IPS-18a (cell line): ENCODE data around the gene GNPTAB.
"Not testable (repeated sequence)": the region's sequence is repeated elsewhere in the genome, so short reads cannot be mapped to it uniquely, and the experiment has no call there.

Experiments used
- H3K27ac ChIP-seq: one replicate; pipeline ENCODE4 v1.5.1; 2013; ENCODE audit warnings: low read length
- H3K27me3 ChIP-seq: one replicate; pipeline ENCODE4 v1.6.1; 2013; ENCODE audit warnings: mild to moderate bottlenecking, low read length; ENCODE audit not compliant: control insufficient read depth, insufficient read depth
- H3K36me3 ChIP-seq: one replicate; pipeline ENCODE4 v1.6.1; 2013; ENCODE audit warnings: low read depth, low read length; ENCODE audit not compliant: control insufficient read depth
- H3K4me1 ChIP-seq: one replicate; pipeline ENCODE4 v1.6.1; 2013; ENCODE audit warnings: low read depth, low read length; ENCODE audit not compliant: control insufficient read depth
- H3K4me3 ChIP-seq: one replicate; pipeline ENCODE4 v1.5.1; 2013; ENCODE audit warnings: low read length
- H3K9ac ChIP-seq: one replicate; pipeline ENCODE4 v1.6.1; 2013; ENCODE audit warnings: mild to moderate bottlenecking, low read length, moderate library complexity
- H3K9me3 ChIP-seq: one replicate; pipeline ENCODE4 v1.6.1; 2013; ENCODE audit warnings: low read depth, low read length; ENCODE audit not compliant: control insufficient read depth

The GNPTAB gene

DNA sequence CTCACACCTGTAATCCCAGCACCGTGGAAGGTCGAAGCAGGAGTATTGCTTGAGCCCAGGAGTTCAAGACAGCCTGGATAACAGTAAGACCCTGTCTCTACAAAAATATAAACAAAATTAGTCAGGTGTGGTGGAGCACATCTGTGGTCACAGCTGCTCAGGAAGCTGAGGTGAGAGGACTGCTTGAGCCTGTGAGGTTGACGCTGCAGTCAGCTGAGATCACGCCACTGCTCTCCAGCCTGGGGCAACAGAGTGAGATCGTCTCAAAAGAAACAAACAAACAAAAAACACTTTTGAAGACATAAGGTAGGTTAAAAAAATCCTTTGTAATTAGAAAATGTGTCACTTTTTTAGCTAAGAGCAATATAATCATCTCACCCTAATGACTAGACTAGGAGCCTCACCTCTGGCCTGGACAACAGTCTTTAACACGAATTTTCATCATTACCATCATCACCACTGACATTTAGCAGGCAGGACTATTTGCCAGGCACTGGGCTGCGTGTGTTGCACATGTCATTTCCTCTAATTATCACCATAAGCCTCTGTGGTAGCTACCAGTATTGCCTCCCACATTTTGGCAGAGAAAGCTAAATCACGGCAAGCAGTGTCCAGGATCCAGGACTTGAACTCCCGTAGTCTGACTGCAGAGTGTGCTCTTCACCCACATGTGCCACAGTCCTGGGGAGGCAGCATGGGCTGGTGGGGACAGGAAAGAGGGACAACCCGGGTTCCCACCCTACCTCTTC, 86.9 kb downstream of the GNPTAB start:
- H3K4me3 ChIP-seq: no peak overlapping the region
- H3K9ac ChIP-seq: no peak overlapping the region
- H3K9me3 ChIP-seq: no peaks in the 10 kb centered on the region
- no peaks in the 10 kb centered on the region for H3K27me3 ChIP-seq
- peaks cover 16% of the 10 kb centered on the region for H3K36me3 ChIP-seq
- no peak overlapping the region for H3K27ac ChIP-seq
- no peaks in the 10 kb centered on the region for H3K4me1 ChIP-seq

DNA sequence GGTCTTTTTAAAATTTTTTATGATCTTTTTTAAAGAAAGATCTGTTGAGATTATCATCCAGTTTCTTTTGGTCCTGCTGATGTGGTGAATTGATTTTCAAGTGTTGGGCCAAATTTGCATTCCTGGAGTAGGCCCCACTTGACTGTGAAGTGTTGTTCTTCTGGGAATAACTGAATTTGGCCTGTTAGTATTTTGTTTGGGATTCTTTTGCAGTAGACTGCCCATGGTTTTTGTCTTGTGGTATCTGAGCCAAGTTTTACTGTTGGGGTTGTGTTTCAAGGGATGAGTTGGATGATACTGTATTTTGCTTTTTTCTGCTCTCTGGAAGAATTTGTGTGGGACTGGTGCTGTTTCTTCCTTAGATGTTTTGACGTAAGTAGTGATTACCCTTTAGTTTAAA, 87.5 kb downstream of the GNPTAB start:
- H3K36me3 ChIP-seq: peaks cover 12% of the 10 kb centered on the region
- no peak overlapping the region for H3K9ac ChIP-seq
- no peak overlapping the region for H3K4me3 ChIP-seq
- H3K9me3 ChIP-seq: no peaks in the 10 kb centered on the region
- H3K27ac ChIP-seq: no peak overlapping the region
- no peaks in the 10 kb centered on the region for H3K4me1 ChIP-seq
- no peaks in the 10 kb centered on the region for H3K27me3 ChIP-seq

DNA sequence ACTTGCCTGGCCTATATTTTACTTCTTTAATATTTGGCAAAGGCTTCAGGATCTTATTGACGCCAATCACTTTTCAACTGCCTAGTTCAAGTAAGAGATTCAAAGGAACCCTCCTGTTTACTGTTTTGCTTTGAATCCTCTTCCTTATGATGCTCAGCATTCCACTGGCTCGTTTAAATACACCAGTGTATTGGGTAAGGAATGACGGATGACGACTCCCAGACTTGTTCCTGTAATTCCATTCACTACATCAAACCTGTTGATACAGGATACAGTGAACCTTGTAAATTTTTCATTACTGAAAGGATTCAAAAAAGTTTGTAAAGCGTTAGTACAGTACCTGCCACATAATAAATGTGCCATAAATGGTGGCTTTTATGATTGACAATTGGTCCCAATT, 89.8 kb downstream of the GNPTAB start:
- Histone ChIP-seq H3K9me3 (no peaks in the 10 kb centered on the region), H3K9ac (no peak overlapping the region), H3K4me3 (no peak overlapping the region), H3K27me3 (no peaks in the 10 kb centered on the region), H3K36me3 (peaks cover 9% of the 10 kb centered on the region), H3K27ac (no peak overlapping the region), H3K4me1 (no peaks in the 10 kb centered on the region)

DNA sequence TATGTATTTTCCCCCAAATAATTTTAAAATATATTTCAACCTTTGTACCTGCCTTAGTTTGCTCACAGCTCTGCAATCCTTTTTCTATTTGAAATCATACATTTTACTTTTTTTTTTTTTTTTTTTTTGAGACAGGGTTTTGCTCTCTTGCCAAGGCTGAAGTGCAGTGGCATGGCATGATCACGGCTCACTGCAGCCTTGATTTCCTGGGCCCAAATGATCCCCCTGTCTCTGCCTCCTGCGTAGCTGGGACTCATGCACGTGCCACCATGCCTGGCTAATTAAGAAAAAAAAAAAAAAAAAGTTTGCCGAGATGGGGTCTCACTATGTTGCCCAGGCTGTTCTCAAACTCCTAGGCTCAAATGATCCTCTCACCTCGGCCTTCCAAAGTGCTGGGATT, 90.2 kb downstream of the GNPTAB start:
- Histone ChIP-seq H3K9ac (no peak overlapping the region), H3K27me3 (no peaks in the 10 kb centered on the region), H3K4me3 (no peak overlapping the region), H3K9me3 (no peaks in the 10 kb centered on the region), H3K27ac (no peak overlapping the region), H3K4me1 (no peaks in the 10 kb centered on the region), H3K36me3 (peaks cover 9% of the 10 kb centered on the region)

DNA sequence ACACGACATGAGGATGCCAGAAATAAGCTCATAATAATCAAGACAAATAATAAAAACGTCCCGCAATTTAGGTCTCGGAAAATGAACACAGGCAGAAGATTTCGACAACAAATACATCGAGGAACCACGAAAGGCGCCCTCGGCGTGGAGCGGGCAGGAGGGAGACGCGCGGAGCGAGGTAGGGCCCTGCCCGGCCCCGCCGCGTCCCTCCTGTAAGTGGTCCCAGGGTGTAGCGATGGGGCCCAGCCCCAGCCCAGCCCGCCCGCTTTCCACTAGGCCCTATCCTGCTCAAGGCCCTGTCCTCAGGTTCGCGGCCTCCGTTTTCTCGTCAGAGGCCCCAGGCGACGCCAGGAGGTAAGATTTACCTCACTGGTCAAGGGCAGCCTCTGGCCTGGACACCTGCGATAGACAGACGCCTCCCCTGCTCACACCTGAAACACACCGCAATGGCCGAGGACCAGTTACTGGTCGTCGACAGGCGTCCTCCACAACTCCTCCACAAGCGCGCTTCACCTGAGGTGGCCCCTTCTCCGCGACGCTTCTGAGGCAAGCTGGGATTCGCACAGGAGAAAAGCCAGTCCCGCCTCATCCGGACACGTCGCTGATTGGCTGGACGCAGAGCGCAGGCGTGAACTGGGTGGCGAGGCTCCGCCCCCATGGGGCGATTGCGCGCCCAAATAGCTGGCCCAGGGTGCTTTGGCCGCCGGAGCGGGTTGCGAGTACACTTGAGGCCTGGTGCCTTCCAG, 91.7 kb downstream of the GNPTAB start, which contains the start of gene SYCP3:
Gene SYCP3 (minus strand): TSS at position 543 of the 746 bp plus-strand sequence. CDS start 1,527 bp downstream, outside the sequence.
- H3K27me3 ChIP-seq: no peaks in the 10 kb centered on the region
- no peak within 1 kb of the TSS for H3K27ac ChIP-seq
- no peaks in the 10 kb centered on the region for H3K9me3 ChIP-seq
- H3K36me3 ChIP-seq: peaks cover 6% of the 10 kb centered on the region
- H3K4me3 ChIP-seq: no peak within 1 kb of the TSS
- no peak within 1 kb of the TSS for H3K9ac ChIP-seq
- no peaks in the 10 kb centered on the region for H3K4me1 ChIP-seq

DNA sequence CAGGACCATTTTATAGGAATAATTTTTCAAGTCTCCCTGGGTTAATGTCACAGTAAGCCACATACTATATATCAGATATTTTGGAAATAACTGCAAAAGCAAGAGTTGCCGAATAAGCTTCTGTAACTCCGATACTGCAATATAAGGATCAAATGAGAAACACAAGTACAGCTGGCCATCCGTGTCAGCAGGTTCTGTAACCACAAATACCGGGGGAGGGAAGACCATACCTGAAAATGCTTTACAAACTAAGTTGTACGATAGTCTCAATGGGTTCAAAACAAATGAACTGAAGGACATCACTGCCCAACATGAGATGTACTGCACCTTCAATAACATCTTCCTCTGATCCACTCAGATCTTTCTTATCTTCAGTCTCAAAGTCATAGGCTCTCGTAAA, 93.3 kb downstream of the GNPTAB start:
- no peaks in the 10 kb centered on the region for H3K4me1 ChIP-seq
- H3K27me3 ChIP-seq: no peaks in the 10 kb centered on the region
- no peak overlapping the region for H3K27ac ChIP-seq
- no peak overlapping the region for H3K9ac ChIP-seq
- H3K9me3 ChIP-seq: no peaks in the 10 kb centered on the region
- H3K36me3 ChIP-seq: no peaks in the 10 kb centered on the region
- H3K4me3 ChIP-seq: no peak overlapping the region

DNA sequence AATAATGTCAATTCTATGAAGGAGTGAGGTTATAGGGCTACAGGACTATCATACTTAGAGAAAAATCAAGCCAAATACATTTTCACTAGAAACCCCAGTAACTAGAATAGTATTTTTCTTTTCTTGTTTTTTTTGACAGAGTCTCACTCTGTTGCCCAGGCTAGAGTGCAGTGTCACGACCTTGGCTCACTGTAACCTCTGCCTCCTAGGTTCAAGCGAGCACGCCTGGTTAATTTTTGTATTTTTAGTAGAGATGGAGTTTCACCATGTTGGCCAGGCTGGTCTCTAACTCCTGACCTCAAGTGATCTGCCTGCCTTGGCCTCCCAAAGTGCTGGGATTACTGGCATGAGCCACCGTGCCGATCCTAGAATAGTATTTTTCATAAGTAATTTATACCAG, 96.3 kb downstream of the GNPTAB start:
- not testable (repeated sequence) for H3K9ac ChIP-seq, H3K27me3 ChIP-seq, H3K27ac ChIP-seq, H3K36me3 ChIP-seq, H3K4me1 ChIP-seq, H3K9me3 ChIP-seq, H3K4me3 ChIP-seq

DNA sequence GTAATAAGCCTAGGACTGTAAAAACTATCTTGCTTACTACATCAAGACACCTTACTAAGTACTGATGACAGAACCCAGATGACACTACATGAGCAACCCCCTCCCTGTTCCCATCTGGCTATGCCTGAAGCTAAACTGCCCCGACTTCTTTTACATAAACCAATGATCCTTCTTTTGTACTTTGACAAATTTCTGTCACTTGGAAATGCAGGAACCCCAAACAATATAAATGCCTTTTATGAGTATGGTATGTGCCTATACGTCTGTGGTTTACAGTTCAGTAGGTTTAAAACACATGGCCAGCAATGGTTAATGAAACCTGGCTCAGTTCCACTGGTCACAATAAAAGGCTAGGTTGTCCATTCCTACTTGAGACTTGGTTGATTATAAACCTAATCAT, 97.6 kb downstream of the GNPTAB start:
- no peak overlapping the region for H3K27ac ChIP-seq
- H3K4me1 ChIP-seq: no peaks in the 10 kb centered on the region
- H3K36me3 ChIP-seq: no peaks in the 10 kb centered on the region
- no peaks in the 10 kb centered on the region for H3K9me3 ChIP-seq
- no peak overlapping the region for H3K9ac ChIP-seq
- H3K27me3 ChIP-seq: no peaks in the 10 kb centered on the region
- H3K4me3 ChIP-seq: no peak overlapping the region

DNA sequence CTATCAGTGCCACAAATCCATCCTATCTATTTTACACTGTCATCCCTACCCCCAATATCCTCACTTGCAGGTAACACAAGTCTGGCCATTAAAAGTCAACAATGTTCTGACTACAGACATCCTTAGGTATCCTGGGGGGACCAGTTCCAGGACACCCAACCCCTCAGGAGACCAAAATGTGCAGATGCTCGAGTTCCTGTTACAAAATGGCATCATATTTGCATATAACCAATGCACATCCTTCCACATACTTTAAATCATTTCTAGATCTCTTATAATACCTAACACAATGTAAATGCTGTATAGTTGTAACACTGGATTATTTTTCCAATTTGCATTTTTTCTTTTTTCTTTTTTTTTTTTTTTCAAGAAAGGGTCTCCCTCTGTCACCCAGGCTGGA, 98.4 kb downstream of the GNPTAB start:
- Histone ChIP-seq H3K4me1 (no peaks in the 10 kb centered on the region), H3K9me3 (no peaks in the 10 kb centered on the region), H3K27me3 (no peaks in the 10 kb centered on the region), H3K27ac (no peak overlapping the region), H3K36me3 (no peaks in the 10 kb centered on the region), H3K9ac (no peak overlapping the region), H3K4me3 (no peak overlapping the region)

DNA sequence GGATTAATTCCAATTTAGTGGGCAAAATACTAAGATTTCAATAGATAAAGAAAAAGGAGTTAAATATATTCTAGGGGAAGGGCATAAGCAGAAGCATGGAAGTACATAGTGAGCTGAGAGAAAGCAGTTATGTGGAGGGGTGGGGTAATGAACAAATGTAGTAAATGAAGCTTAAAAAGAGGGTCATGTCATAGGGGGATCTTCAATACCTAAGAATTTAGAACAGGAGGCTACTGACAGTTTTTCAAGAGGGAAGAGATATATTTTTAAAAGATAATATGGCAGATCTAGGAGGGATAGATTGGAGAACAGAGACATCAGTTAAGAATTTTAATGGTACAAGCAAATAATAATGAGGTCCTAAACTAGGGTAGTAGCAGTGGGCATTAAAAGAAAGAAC, 100.9 kb downstream of the GNPTAB start:
- no peak overlapping the region for H3K27ac ChIP-seq
- H3K4me1 ChIP-seq: no peaks in the 10 kb centered on the region
- H3K27me3 ChIP-seq: no peaks in the 10 kb centered on the region
- no peaks in the 10 kb centered on the region for H3K9me3 ChIP-seq
- no peak overlapping the region for H3K4me3 ChIP-seq
- peaks cover 6% of the 10 kb centered on the region for H3K36me3 ChIP-seq
- no peak overlapping the region for H3K9ac ChIP-seq

DNA sequence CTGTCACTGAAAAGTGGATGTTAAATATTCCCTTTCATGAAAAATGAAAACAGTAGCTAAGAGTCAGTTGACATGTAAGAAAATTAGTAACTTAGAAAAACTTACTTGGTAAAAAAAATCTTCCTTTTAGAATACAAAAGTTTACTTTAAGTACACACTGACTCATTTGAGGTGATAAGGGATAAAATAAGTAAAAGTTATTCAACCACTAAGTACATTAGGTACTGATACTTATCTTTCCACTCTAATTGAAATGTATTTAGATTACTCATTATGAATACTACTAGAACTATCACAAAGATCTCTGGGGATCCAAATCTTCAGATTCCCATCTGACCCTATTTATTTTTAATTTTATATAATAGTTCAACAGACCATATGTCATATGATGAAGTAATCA, 103.7 kb downstream of the GNPTAB start:
- no peak overlapping the region for H3K27ac ChIP-seq
- no peaks in the 10 kb centered on the region for H3K4me1 ChIP-seq
- peaks cover 8% of the 10 kb centered on the region for H3K36me3 ChIP-seq
- H3K4me3 ChIP-seq: no peak overlapping the region
- H3K27me3 ChIP-seq: no peaks in the 10 kb centered on the region
- no peak overlapping the region for H3K9ac ChIP-seq
- no peaks in the 10 kb centered on the region for H3K9me3 ChIP-seq

DNA sequence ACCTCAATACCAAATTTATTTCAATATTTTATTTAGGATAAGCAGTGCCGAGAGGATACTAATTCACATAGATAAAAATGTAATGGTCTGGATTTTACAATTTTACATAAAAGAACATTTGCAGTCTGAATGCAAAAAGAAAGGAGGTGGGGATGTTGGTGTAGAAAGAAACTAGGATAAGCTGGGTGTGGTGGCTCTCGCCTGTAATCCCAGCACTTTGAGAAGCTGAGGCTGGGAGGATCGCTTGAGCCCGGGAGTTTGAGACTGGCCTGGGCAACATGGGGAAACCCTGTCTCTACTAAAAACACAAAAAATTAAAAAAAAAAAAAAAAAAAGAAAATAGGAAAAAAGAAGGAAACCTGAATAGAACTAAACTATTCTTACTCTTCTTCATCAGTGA, 108.4 kb downstream of the GNPTAB start:
- Histone ChIP-seq H3K27me3 (no peaks in the 10 kb centered on the region), H3K4me3 (no peak overlapping the region), H3K9ac (no peak overlapping the region), H3K36me3 (peaks cover 8% of the 10 kb centered on the region), H3K4me1 (no peaks in the 10 kb centered on the region), H3K9me3 (no peaks in the 10 kb centered on the region), H3K27ac (no peak overlapping the region)
